Fibroblast of mammary gland (primary cell): ENCODE measurements around the gene HSDL2.
"Not testable (repeated sequence)": the region's sequence is repeated elsewhere in the genome, so short reads cannot be mapped to it uniquely, and the experiment has no call there.

Source experiments
- DNase-seq: peaks from one replicate; pipeline ENCODE4 v3.0.0-alpha.2; 2010; ENCODE audit warnings: low read depth
- H3K4me3 ChIP-seq: 2 replicates; pipeline ENCODE4 v1.5.1; 2011; ENCODE audit warnings: low read depth, mild to moderate bottlenecking, low read length, moderate library complexity; ENCODE audit not compliant: control insufficient read depth
- CTCF ChIP-seq: conservative IDR thresholded peaks from 2 replicates; pipeline ENCODE4 v1.5.1; 2011; ENCODE audit warnings: low read depth, low read length, inconsistent platforms; ENCODE audit not compliant: control insufficient read depth, insufficient read depth

The HSDL2 gene

GRCh38 chr9:112508377-112508776 is 128.5 kb downstream of the HSDL2 start:
- H3K4me3 ChIP-seq = no peak overlapping the region
- no peak for DNase-seq
- TF ChIP-seq CTCF = no peak

GRCh38 chr9:112512377-112512776 is 132.5 kb downstream of the HSDL2 start:
- not testable (repeated sequence) for DNase-seq, H3K4me3 ChIP-seq

GRCh38 chr9:112516769-112517168 is 136.9 kb downstream of the HSDL2 start:
- no peak overlapping the region for H3K4me3 ChIP-seq
- no peak for DNase-seq
- no peak for TF ChIP-seq CTCF

GRCh38 chr9:112520069-112520468 is 140.2 kb downstream of the HSDL2 start:
- TF ChIP-seq CTCF = no peak
- no peak overlapping the region for H3K4me3 ChIP-seq
- DNase-seq = no peak

- H3K4me3 ChIP-seq = no peak overlapping the region
- TF ChIP-seq CTCF = no peak
- no peak for DNase-seq
These were observed 140.7 kb downstream of the HSDL2 start for GRCh38 chr9:112520656-112521055.
